Neural progenitor cell (in vitro differentiated cells): Measurements from ENCODE around the gene PIK3CB.

Experiments
- CTCF ChIP-seq: fragments of 200-600 bp; sonication (generic); IDR thresholded peaks from 2 replicates; pipeline ENCODE4 v1.5.1; 2017; ENCODE audit warnings: antibody characterized with exemption, mild to moderate bottlenecking
- EZH2 ChIP-seq: fragments of 200-600 bp; sonication (generic); IDR thresholded peaks from 2 replicates; pipeline ENCODE4 v1.6.1; 2017; ENCODE audit warnings: antibody characterized with exemption, mild to moderate bottlenecking, moderate library complexity

- TF ChIP-seq CTCF, result no peak
- TF ChIP-seq EZH2, result no peak
Observed at GRCh38 chr3:138842483-138843188, 7.9 kb upstream of the PIK3CB start.
